Kidney epithelial cell (primary cell): ENCODE data around the gene RICTOR. TPM values are rescaled to one million over a fixed set of nuclear protein-coding genes. Genes with fewer than 3 reads are reported as not detected.

Experiments used
- DNase-seq: peaks from one replicate; pipeline ENCODE4 v3.0.0-alpha.2; 2010; ENCODE audit warnings: low read depth
- H3K27me3 ChIP-seq: 2 replicates; pipeline ENCODE4 v1.6.0; 2011; ENCODE audit warnings: low read length; ENCODE audit not compliant: control insufficient read depth, insufficient read depth
- H3K36me3 ChIP-seq: 2 replicates; pipeline ENCODE4 v1.5.1; 2011; ENCODE audit warnings: low read length; ENCODE audit not compliant: control insufficient read depth, insufficient read depth
- H3K4me3 ChIP-seq: 2 replicates; pipeline ENCODE4 v1.5.1; 2011; ENCODE audit warnings: low read depth, mild to moderate bottlenecking, control low read depth, low read length
- total RNA-seq: library from RNA; depleted of rRNA; stranded (reverse); fragments of >200 nt; gene quantifications from 2 replicates; pipeline ENCODE4 v1.2.3, GENCODE V29; 2015
- TF ChIP-seq, protein P1 (sequence below): IDR thresholded peaks from 2 replicates; pipeline ENCODE4 v1.5.1; 2011; ENCODE audit warnings: mild to moderate bottlenecking, moderate library complexity, low read length, control low read depth, inconsistent platforms; ENCODE audit not compliant: insufficient read depth, poor library complexity, severe bottlenecking

RICTOR gene
- total RNA-seq, 1 donor from 2014 or later, result 19.9 TPM

DNA sequence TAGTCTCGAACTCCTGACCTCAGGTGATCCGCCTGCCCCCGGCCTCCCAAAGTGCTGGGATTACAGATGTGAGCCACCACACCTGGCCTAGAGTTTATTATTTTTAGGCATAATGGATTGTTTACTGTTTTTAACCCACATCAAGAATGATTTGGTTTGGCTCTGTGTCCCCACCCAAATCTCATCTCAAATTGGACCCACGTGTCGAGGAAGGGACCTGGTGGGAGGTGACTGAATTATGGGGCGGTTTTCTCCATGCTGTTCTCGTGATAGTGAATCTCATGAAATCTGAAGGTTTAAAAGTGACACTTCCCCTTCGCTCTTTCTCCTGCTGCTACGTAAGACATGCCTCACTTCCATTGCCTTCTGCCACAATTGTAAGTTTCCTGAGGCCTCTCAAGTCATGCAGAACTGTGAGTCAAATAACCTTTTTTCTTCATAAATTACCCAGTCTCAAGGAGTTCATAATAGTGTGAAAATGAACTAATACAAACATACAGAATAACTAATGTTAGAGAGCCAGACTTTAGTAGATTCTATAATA is 88.2 kb downstream of the RICTOR start:
- Histone ChIP-seq H3K4me3 (no peak overlapping the region), H3K27me3 (no peaks in the 10 kb centered on the region), H3K36me3 (no peaks in the 10 kb centered on the region)
- DNase-seq, result no peak
- TF ChIP-seq, protein P1, sequence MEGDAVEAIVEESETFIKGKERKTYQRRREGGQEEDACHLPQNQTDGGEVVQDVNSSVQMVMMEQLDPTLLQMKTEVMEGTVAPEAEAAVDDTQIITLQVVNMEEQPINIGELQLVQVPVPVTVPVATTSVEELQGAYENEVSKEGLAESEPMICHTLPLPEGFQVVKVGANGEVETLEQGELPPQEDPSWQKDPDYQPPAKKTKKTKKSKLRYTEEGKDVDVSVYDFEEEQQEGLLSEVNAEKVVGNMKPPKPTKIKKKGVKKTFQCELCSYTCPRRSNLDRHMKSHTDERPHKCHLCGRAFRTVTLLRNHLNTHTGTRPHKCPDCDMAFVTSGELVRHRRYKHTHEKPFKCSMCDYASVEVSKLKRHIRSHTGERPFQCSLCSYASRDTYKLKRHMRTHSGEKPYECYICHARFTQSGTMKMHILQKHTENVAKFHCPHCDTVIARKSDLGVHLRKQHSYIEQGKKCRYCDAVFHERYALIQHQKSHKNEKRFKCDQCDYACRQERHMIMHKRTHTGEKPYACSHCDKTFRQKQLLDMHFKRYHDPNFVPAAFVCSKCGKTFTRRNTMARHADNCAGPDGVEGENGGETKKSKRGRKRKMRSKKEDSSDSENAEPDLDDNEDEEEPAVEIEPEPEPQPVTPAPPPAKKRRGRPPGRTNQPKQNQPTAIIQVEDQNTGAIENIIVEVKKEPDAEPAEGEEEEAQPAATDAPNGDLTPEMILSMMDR, result no peak

GRCh38 chr5:38979535-38979934 is 94.7 kb downstream of the RICTOR start:
- TF ChIP-seq, protein P1, result no peak
- no peaks in the 10 kb centered on the region for H3K36me3 ChIP-seq
- H3K4me3 ChIP-seq, result no peak overlapping the region
- DNase-seq, result no peak
- no peaks in the 10 kb centered on the region for H3K27me3 ChIP-seq

GRCh38 chr5:38978036-38978435 is 96.2 kb downstream of the RICTOR start:
- TF ChIP-seq, protein P1, result no peak
- Histone ChIP-seq H3K4me3 (no peak overlapping the region), H3K27me3 (no peaks in the 10 kb centered on the region), H3K36me3 (no peaks in the 10 kb centered on the region)
- DNase-seq, result no peak

GRCh38 chr5:38968665-38969064 is 105.5 kb downstream of the RICTOR start:
- TF ChIP-seq, protein P1, result no peak
- no peak overlapping the region for H3K4me3 ChIP-seq
- no peak for DNase-seq
- no peaks in the 10 kb centered on the region for H3K36me3 ChIP-seq
- no peaks in the 10 kb centered on the region for H3K27me3 ChIP-seq

DNA sequence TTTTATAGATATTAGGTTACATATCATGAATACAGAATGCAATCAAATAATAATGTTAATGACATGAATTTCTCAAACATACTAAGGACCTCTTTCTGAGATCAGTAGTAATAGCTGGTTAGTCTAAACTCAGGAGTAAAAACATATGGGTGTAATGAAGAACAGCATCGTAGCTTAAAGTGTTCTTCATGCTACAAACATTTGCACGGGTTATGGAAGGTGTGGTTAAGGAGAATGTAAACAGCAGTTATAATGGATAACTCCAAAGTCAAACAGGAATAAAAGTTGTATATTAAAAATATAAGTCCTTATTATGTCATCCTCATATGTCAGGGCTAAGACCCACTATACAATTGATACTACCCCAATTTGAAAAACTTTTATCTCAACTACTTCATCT is 112.5 kb downstream of the RICTOR start:
- no peak for DNase-seq
- TF ChIP-seq, protein P1, result no peak
- Histone ChIP-seq H3K36me3 (no peaks in the 10 kb centered on the region), H3K27me3 (no peaks in the 10 kb centered on the region), H3K4me3 (no peak overlapping the region)

DNA sequence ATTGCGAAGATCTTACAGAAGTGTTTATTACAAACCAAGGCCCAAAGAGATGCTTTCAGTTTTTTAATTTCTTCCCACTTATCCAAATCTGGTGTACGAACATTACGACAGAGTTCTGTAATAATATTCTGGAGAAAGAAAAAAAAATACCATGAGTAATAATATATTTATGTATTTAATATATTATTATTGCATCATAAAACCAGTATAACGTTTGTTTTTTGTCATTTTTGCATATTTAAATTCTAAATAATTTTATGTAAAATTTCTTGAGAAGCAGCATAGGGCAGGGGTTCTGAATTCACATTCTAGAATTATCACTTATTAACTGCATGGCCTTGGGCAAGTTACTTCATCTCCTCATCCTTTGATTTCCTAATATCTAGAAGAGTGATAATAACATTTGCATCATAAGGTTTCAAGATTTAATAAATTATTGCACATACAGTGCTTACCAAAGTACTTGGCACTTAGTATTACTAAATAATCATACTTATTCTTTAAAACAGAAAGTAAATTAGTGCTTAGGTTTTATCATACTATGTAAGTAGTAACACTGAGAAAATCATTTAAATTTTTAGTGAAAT is 120.7 kb downstream of the RICTOR start:
- TF ChIP-seq, protein P1, result no peak
- H3K4me3 ChIP-seq, result no peak overlapping the region
- no peak for DNase-seq
- H3K27me3 ChIP-seq, result no peaks in the 10 kb centered on the region
- no peaks in the 10 kb centered on the region for H3K36me3 ChIP-seq
